C1 segment of cervical spinal cord (tissue), 14 donors: Measurements from ENCODE around the gene SERPIND1.
A peak's percentile ranks its signal among the peaks of the same experiment; 100 is the strongest.

Experiments
- DNase-seq, 14 donors: peaks; one replicate each; lab custom pipeline; 2025; lab: John Stamatoyannopoulos, UW

SERPIND1 gene

GRCh38 chr22:20771918-20772625 is 1.8 kb upstream of the SERPIND1 start:
- DNase-seq: no peak

GRCh38 chr22:20774882-20775281 is 969 bp downstream of the SERPIND1 start:
- DNase-seq: no peak

GRCh38 chr22:20775342-20775895 is 1.5 kb downstream of the SERPIND1 start:
- DNase-seq: no peak

GRCh38 chr22:20776624-20777405 is 2.9 kb downstream of the SERPIND1 start:
- DNase-seq: no peak

- DNase-seq: no peak
Measured at GRCh38 chr22:20777420-20778177, 3.7 kb downstream of the SERPIND1 start.

GRCh38 chr22:20779014-20779817 is 5.3 kb downstream of the SERPIND1 start:
- no peak for DNase-seq

GRCh38 chr22:20779818-20780158 is 5.9 kb downstream of the SERPIND1 start:
- DNase-seq: no peak

- no peak for DNase-seq
Measured at GRCh38 chr22:20781272-20781990, 7.5 kb downstream of the SERPIND1 start.

- DNase-seq: no peak
Measured at GRCh38 chr22:20782083-20782482, 8.2 kb downstream of the SERPIND1 start.

- DNase-seq: no peak
Measured at GRCh38 chr22:20782596-20783299, 8.8 kb downstream of the SERPIND1 start.

- no peak for DNase-seq
Measured at GRCh38 chr22:20783300-20783673, 9.4 kb downstream of the SERPIND1 start.

GRCh38 chr22:20783844-20784723 is 10.2 kb downstream of the SERPIND1 start:
- peak in 2 of 14 donors; percentile 9 to 15 for DNase-seq

- no peak for DNase-seq
Measured at GRCh38 chr22:20785415-20785814, 11.5 kb downstream of the SERPIND1 start.

- no peak for DNase-seq
Measured at GRCh38 chr22:20786048-20786447, 12.1 kb downstream of the SERPIND1 start.

- DNase-seq: no peak
Measured at GRCh38 chr22:20786536-20786979, 12.6 kb downstream of the SERPIND1 start.

- no peak for DNase-seq
Measured at GRCh38 chr22:20787223-20787622, 13.3 kb downstream of the SERPIND1 start.

- DNase-seq: no peak
Measured at GRCh38 chr22:20787746-20788626, 14.1 kb downstream of the SERPIND1 start.
